ENCODE data around the gene JADE1.

The JADE1 gene

DNA sequence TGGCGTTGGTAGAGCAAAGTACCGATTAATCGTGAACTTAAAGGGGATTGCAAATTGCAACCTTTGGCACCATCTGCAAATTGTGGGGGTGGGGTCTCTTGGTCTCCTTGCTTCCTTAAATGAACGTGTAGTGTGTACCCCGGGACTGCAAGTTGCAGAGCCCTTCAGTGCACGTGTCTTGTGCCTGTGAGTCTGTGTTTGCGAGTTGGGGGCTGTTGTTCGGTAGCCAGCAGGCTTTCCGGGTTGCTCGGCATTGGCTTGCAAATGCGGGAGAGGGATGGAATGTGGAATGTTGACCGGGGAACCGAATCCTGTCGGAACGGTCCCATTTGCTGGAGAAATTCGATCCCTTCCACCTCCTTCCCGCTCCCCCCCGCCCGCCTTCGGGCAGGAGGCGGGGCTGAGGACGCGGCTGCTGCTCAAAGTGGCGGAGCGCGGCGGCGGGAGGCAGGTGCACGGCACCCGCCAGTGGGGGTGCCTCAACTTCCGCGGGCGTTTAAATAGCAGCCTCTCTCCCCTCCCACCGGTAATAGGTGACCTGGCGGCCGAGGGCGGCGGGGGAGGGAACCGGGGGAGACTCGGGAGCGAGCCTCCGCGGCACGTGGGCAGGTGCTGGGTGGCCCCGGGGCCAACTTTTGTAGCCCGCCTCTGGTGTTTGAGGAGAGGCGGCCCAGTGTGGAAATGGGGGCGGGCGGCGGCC is 1.5 kb downstream of the JADE1 start:
- peak; percentile 66 to 70 for DNase-seq

DNA sequence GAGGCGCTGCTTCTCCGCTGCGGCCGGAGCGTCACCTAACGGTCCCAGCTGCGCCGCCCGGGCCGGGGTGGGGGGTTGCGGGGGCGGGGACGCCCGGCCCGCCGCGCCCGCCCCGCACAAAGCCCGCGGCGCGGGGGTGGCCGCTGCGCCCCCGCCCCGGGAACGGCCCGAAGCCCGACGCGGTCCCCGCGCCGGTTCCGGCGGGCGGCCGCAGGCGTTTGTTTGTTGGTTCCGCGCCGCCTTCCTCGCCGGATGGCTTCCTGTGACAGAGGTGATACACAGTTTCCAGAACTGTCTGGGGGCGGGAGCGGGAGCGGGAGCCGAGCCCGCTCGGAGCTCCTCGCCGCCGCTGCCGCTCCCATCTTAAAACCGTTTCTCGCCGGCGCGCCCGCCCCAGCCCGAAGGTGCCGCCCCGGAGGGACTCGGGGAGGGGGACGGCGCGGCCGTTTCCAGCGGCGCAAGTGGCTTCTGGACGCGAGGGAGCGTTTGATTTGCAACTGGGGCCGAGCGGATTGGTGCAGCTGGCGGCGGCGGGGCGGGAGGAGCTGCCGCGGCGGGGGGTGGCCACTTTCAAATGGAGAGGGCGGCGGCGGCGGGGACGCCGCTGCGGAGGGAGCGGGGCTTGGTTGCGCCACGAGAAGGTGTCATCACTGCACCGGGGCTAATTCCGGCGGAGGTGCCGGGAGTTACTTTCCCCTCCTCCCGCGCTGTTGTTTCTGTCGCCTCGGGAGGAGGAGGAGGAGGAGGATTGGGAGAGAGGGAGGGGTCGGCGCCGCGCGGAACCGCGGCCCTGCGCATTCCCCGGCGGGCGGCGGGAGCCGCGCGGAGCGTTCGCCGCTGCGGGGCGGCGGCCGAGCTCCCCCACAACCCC is 2.3 kb downstream of the JADE1 start:
- DNase-seq = peak; percentile 64 to 77

DNA sequence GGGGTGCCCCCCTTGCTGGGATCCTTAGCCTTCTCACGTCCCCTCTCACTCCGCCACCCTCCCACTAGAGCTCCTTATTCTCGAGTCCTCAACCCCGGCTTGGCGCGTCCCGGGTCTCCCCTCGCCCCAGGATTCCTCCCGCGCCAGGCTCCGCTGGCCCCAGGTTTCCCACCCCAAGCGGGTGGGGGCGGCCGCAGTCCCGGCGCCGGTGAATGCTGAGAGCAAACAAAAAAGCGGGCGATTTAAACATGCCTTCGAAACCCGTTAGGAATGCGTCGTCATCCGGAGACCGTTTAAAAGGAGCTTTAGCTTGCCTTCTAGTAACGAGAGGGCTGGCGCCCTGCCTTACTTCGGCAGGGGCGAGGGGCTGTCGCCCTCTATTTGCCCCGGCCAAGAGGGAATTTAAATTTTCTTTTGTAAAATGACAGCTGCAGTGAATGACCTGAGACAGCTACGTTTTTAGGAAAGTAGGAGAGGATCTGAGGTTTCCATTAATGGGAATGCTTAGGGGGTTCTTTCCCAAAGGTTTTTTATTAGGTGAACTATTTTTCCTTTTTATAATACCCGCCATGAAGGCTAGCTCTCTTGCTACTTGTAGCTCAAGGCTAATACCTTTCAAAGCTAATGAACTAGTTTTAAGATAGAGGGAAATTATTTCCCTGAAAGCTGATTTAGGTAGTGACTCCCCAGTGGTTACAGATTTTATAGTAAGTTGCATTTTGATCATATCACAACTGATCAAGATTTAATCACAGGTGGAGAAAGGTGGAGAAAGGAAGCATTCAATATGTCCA is 3.1 kb downstream of the JADE1 start:
- DNase-seq = peak in 1 of 2 experiments; percentile 41

DNA sequence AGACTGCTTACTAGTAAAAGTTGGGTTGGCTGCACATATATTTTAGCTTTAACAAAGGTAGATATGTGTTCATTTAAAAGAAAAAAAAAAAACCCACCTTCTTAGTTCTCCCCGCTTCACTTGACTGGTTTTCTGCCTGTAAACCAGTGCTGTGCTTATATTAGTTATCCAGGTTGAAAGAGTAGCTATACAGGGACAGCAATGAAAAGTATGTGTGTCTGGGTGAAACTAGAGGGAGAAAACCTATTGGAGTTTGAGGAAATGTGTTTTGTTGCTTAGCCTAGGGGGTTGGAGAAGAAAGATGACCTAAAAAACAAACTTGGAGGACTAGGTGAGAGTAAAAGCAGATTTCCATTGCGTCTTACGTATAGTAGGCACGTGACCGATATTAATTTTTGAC is 4.5 kb downstream of the JADE1 start:
- no peak for DNase-seq

DNA sequence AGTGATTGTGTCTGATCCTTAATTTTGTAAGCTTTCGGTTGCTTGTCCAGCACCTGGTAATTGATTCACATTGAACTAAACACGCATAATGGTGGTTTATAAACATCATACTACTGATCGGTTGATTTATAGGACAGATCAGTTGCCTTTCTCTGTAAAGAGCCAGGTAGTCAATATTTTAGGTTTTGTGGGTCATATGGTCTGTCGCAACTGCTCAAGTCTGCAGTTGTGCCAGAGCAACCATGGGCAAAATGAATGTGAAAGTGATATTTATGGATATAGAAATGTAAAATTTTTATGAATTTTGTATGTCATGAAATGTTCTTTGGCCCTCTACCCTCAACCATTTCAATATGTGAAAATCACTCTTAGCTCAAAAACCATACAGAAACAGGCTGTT is 8.9 kb downstream of the JADE1 start:
- no peak for DNase-seq

DNA sequence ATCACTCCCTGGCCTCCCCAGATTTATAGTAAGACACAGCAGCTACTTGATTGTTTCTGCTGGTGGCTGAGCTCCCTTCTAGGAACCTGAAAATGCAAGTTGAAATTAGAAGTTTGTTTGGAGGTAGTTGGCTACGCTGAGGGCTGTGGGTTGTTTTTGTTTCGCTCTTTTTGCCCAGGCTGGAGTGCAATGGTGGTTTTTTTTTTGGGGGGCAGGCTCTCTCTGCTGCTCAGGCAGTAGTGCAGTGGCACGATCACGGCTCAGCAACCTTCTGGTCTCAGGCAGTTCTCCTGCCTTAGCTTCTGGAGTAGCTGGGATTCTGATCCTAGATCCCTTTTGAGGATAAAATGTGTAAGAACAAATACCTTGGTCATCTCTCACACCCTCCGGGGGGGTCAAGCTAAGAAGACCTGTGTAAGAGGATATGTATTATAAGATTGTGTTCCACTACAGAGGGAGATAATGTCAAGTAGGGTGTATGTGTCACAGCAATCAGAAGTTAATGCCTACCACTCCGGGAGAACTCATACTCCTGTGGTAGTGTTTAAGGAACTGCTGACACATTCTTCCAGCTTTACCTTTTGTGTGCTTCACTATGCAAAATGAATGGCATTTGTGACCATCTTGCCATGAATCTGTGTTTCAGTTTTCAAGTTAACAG is 9.7 kb downstream of the JADE1 start:
- no peak for DNase-seq

DNA sequence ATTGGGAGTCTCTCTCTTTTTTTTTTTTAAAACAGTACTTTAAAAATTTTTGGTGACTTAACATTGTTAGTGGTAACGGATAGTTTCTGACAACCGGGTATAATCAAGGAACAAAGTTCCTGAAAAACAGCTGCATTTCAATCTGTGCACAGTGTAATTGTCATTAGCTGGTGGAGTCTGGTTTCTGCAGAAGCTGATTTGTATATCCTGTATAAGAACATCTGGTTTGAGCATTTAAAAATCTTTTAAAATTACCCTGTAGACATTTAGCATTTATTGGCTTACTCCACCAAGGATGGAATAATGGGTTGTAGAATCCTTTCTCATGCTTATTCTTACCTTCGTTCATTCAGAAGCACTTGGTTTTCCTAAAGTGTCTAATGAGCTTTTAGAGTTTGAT is 11.2 kb downstream of the JADE1 start:
- no peak for DNase-seq

DNA sequence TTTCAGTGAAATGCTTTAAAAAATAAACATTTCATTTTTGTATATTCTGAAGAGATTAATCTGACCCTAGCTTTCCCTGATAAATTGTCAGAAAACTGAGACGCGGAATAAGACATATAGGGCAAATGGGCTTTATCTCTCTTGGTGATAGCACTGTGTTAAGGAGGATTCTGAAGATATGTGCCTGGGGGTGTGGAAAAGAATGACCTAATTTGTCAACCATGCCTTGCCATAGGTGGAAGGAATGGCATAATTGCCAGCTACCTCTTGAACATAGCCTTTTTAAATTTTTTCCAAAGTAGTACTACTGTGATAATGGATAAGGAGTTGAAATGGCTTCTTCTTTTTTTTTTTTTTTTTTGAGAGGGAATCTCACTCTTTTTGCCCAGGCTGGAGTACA is 11.7 kb downstream of the JADE1 start:
- no peak for DNase-seq

DNA sequence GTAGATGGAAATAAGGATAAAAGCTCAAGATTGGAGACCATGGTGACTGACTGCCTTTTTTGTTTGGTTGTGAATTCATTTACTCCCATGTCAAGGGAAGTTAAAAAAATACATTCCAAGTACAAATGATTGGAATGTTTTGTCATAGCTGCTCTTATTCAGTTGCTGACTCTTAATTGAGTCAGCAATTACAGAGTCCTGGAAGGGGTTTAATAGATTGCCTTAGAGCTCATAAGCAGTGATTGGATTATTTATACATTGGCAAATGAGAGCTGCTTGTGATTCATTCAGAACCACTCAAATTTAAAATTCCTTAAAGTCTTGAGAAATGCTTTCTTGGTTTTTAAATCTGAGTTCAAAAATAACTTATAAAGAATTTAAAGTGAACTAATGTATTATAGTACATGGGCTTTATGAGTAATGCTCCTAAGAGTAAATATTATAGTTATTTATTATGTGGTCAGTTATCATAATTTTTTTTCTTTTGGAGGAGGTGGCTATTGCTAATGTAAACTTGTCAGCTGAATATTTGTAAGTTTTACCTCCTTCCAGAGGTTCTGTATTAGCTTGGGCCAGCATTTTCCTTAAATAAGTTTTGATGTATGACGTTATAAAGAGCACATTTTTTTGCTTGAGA is 13.6 kb downstream of the JADE1 start:
- no peak for DNase-seq

DNA sequence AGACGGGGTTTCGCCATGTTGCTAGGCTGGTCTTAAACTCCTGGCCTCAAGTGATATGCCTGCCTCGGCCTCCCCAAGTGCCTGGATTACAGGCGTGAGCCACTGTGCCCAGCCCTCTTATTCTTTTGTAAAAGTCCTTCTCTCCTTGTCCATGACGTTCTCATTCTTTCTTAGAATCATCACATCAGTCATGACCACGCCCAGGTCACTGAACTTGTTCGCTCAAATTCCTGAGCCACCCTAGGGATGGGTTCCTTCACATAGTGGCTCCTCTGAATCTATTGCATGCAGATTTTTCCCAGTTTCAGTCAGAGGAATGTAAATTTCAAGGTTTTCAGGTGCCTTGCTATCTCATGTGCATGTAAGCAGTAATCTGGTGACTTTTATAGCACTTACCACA is 15.7 kb downstream of the JADE1 start:
- no peak for DNase-seq

DNA sequence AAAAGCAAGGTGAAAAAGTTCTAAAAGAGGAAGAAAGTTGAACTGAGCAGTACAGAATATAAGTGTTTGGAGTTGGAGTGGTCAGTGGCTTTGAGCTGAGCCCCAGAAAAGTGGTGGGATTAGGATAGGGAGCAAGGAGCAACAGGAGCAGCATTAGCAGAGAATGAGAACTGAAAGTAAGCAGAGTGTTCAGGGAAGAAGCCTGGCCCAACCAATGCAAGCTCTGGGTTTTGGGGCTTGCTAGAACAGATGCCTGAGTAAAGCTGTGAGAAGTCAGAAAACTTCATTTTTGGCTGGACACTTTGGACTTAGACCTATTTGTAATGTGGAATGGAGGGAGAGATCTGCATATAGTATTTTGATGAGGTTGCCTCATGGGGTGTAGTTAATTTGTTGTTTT is 17.8 kb downstream of the JADE1 start:
- DNase-seq = no peak

DNA sequence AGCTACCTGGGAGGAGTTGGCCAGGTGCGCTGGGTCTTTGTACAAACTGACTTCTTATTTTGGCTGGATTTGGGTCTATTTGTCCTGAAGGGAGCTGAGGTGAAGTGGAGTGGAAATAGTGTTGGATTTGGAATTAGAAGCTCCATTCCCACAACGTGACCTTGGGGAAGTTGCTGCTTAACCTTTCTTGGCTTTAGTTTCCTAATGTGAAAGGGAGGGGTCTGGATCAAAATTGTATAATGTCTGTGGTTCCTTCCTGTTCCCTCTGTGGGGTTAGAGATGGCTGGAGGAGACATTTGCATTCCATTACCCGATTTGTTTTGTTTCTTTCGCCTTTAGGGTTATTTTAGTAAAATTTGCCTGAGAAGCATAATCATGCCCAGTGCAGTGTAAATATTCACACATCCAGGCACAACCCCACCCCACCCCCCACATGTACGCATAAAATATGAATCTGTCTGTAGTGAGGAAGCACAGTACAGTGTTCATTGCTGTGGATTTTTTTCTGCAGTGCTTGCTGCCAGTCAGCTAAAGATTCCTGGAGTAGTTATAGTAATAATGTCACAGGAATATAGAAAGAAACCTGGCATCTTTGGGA is 21.5 kb downstream of the JADE1 start:
- no peak for DNase-seq

DNA sequence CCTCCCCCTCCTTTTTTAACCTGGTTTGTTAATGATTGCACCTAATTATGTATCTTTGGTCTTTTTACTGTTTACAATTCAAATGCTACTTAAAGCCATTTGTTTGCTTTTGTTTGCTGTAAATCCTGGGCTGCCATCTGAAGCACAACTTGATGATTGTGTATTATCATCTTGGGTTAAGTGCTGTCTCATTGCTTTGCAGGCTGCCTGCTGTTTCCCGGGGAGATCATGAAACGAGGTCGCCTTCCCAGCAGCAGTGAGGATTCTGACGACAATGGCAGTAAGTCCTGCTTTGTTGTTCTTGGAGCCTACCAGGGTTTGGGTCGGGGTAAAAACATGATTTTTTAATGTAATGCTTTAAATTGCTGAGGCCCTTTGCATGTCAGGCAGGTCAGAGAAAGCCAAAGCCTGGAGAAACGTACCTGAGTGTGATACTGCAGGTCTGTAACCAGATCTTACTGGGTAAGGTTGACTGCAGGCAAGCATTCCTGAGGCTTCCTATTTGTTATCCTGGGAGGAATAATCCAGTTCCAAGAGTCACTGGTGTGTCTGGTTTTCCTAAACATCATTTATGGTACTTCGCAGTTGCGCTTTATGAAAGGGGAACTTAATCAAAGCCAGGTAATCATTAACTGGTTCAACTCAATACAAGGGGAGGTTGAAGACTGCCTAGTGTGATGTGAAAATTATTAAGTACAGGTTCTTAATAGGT is 22.2 kb downstream of the JADE1 start:
- DNase-seq = no peak

DNA sequence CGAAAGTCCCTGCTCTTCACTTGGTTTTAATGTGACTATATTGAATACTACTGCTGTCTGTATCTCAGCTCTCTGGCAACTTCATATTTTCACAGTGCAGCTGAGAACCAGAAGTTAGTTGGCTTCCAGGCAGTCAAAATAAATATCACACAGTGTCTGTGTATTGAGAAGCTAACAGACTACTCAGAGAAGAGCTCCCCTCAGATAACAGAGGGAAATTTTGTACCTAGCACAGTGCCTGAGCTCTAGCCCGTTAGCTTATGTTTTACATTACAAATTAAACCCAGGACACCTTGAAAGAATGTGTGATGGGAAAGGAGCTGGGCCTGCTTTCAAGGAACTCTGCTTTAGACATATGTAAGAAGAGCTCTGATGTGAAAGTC is 22.7 kb downstream of the JADE1 start:
- no peak for DNase-seq

DNA sequence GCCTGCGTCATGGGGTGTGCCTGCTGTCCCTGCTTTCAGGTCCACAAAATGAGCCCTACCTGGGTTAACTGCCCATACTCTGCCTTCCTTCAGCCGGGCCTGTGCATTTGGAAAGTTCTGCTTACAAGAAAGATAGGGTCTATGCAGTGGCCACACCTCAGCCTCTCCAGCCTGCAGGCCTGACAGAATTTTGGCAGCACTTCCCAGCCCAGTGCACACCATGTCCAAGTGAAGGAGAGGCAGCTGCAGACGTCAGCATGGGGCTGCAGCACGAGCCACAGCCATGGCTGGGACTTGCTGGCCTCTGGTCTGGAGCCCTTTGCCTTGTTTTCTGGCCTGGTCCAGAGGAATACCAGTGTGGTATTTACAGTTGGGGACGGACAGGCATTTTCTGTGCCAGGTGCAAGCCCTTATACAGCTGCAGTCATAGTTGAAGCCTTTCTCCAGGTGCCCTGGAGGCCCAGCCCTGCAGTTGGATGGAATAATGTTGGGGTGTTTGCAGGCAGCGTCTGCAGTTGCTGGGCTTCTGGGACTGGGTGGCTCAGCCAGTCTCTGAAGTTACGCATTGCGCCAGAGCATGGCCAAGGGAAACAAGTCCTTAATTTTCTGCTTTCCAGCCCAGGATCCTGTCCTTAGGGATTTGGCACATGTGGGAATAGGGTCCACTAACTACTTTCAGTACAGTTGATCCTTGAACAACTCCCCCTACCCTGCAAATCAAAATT is 26.2 kb downstream of the JADE1 start:
- no peak for DNase-seq

DNA sequence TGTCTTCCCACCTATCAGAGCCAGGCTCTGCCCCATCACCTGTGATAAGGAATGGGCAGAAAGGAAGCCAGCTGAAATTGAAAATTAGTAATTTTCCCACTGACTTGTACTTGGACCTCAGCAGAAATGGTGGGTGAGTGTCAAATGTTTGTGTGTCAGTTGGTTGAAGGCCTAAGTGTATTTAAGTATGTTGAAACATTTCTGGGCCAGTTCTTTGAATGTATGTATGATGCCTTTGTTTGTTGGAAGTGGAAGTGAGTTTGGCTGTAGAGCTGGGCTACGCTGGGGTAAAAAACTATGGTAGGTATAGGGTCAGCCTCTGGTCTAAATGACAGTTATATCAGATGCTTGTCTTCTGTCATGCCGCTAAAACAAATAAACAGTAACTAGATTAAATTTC is 27.7 kb downstream of the JADE1 start:
- no peak for DNase-seq

DNA sequence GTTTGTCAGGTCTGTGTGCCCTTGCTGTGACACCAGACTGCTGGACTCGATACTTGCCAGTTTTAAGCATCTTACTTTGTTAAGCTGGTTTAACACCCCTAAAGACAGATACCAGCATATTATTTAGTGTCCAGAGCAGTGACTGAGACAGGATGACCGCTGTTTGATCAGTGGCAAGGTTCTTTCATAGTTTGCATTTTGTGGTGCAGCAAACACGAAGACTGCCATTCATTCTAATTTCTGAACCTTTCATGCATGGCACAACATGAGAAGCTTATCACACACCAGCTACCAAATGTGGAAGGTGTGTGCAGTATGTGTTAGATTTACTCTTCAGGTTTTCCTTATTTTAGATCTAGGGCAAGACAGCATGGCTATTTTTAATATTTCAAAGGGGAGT is 28.2 kb downstream of the JADE1 start:
- no peak for DNase-seq

DNA sequence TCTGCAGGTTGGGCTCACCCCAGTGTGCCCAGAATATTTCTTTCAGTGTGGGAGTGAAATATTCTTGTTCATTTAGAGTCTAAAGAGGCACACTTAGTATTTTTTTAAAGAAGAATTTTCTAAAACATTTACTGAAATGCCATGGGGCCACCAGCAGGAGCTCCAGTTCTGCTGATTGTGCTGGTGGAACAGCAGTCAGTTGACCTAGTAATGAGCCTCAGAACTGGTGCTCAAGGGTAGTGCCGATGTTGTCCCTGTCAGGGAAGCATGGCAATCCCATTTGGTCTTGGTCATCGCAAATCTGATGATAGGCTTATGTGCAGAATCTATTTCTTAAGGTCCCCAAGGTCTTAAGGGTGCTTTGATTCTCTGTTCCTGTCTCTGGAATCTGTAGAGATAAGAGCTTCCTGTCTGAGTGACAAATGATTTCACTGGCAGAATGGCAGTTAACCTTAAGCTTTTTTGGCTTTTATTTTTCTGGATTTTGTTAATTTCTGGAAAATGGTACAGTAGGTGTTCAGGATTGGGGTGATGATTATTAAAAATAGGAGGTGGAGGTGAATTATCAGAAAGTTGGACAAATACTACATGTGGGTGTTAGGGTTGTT is 31.3 kb downstream of the JADE1 start:
- no peak for DNase-seq

DNA sequence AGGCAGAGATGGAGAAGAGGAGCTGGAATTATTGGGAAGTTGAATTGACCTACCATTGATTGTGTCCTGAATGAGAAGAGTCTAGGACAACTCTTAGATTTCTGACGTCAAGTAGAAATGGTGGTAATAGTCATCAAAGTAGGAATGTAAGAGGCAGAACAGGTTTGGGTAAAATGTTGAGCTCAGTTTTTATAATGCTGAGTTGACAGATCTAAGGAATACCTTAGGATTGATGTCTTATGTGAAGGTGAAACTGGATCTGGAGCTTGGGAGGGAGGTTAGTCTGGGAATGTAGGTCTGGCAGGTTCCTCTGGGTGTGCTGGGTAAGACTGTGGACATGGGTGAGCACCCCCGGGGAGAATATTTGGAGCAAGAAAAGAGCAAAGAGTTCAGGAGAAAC is 31.9 kb downstream of the JADE1 start:
- no peak for DNase-seq

DNA sequence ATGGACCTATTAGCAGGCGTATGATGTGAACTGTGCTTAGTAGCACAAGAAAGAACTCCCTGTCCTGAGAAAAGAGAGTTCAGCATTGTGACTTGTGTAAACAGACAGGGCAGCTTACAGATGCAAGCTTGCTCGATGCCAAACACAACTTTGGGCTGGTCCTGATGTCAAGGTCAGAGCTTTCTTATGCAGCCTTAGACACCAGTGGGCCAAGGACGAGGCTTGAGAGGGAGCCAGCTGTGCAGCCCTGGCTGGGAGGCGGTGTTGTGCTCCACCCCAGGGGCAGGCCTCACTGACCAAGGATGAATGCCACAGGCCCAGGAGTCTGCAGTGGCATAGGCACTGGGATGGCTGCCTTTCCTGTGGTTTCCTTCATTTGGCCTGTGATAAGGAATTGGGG is 35.4 kb downstream of the JADE1 start:
- DNase-seq = no peak
